PFSK-1 (cell line): ENCODE data around the gene SMAD2.

ENCODE experiments used
- FOXP2 ChIP-seq: optimal IDR thresholded peaks from 2 replicates; pipeline ENCODE3; 2011; ENCODE audit warnings: borderline replicate concordance, control low read depth, inconsistent platforms; ENCODE audit not compliant: insufficient read depth; ENCODE audit errors: extremely low read length, extremely low read depth
- POLR2AphosphoS5 ChIP-seq: IDR thresholded peaks from 2 replicates; pipeline ENCODE4 v1.6.1; 2012; ENCODE audit warnings: low read depth, mild to moderate bottlenecking, control low read depth, low read length, moderate library complexity
- SIN3A ChIP-seq: IDR thresholded peaks from 2 replicates; pipeline ENCODE4 v1.6.1; 2012; ENCODE audit warnings: mild to moderate bottlenecking, low read length, moderate library complexity, borderline replicate concordance; ENCODE audit not compliant: insufficient read depth
- TAF1 ChIP-seq: IDR thresholded peaks from 2 replicates; pipeline ENCODE4 v1.6.1; 2012; ENCODE audit warnings: low read length, control low read depth, borderline replicate concordance; ENCODE audit not compliant: insufficient read depth
- TF ChIP-seq, protein P1 (sequence below), 2 experiments: IDR thresholded peaks; 2 replicates each; pipeline versions ENCODE4 v1.6.1 to v1.8.0; 2011 to 2012; ENCODE audit warnings: low read depth in 2 of 2, low read length in 2 of 2, control low read depth in 1 of 2, inconsistent platforms in 1 of 2, mild to moderate bottlenecking in 1 of 2, moderate library complexity in 1 of 2; ENCODE audit not compliant: insufficient read depth in 1 of 2

Gene SMAD2

DNA sequence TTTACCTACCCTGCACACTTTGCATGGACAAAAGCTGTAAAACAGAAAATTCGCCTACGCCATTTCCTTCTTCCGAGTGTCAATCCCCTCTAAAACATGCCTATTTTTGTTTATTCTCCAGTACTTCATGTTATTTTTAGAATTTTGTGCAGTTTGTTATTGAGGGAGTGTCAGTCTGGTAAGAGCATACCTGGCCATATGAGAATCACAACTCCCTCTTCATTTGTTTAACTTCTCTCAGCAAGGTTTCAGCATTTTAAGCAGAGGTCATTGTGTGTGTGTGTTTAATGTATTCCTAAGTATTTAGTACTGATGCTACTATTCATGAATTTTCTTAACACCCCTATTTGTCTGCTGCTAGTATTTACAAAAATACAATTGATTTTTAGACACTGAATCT is 49.4 kb downstream of the SMAD2 start:
- TF ChIP-seq POLR2AphosphoS5 (no peak), FOXP2 (no peak), TAF1 (no peak), SIN3A (no peak)
- TF ChIP-seq, protein P1, sequence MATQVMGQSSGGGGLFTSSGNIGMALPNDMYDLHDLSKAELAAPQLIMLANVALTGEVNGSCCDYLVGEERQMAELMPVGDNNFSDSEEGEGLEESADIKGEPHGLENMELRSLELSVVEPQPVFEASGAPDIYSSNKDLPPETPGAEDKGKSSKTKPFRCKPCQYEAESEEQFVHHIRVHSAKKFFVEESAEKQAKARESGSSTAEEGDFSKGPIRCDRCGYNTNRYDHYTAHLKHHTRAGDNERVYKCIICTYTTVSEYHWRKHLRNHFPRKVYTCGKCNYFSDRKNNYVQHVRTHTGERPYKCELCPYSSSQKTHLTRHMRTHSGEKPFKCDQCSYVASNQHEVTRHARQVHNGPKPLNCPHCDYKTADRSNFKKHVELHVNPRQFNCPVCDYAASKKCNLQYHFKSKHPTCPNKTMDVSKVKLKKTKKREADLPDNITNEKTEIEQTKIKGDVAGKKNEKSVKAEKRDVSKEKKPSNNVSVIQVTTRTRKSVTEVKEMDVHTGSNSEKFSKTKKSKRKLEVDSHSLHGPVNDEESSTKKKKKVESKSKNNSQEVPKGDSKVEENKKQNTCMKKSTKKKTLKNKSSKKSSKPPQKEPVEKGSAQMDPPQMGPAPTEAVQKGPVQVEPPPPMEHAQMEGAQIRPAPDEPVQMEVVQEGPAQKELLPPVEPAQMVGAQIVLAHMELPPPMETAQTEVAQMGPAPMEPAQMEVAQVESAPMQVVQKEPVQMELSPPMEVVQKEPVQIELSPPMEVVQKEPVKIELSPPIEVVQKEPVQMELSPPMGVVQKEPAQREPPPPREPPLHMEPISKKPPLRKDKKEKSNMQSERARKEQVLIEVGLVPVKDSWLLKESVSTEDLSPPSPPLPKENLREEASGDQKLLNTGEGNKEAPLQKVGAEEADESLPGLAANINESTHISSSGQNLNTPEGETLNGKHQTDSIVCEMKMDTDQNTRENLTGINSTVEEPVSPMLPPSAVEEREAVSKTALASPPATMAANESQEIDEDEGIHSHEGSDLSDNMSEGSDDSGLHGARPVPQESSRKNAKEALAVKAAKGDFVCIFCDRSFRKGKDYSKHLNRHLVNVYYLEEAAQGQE (IDR thresholded peaks at IDR 0.05; ENCODE audit: insufficient read depth in 1 of 2, low read depth in 2 of 2, low read length in 2 of 2): no peak

DNA sequence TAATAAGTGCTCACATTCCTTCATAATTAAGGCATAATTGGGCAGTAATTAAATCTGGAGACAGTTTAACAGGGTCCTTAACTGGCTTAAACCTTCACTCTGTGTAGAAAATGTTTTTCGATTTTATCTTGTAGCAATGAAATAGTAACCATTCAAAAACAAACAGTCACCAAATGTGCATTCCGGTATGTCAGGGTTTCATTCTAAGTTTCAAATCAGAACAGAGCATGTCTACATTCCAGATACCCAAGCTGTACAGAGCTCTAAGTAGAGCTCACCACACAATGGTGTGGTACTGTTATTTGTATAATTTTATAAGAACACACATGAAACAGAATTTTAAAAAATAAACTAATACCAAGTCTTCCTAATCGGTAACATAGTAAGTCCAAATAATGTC is 52.6 kb downstream of the SMAD2 start:
- no peak for TF ChIP-seq SIN3A
- no peak for TF ChIP-seq TAF1
- TF ChIP-seq POLR2AphosphoS5: no peak
- no peak for TF ChIP-seq FOXP2
- TF ChIP-seq, protein P1 (IDR thresholded peaks at IDR 0.05; ENCODE audit: insufficient read depth in 1 of 2, low read depth in 2 of 2, low read length in 2 of 2): no peak

DNA sequence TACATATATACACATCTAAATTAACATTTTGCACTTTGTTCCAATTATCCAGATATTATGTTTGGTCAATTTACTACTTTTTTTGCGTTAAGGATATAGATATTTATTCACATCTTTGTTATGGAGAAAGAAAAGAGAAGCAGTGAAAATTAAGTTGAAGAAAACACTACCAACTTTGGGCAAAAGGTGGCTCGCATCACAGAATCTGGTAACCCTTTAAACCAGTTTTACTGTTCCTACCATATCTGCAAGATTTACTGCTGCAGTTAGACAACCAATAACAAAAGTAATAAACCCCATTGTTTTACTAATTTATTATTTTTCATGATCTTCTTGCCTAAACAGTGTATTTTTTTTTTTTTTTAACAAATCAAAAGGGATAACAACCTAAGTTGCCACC is 53.6 kb downstream of the SMAD2 start:
- TF ChIP-seq TAF1 (no peak), FOXP2 (no peak), SIN3A (no peak), POLR2AphosphoS5 (no peak)
- TF ChIP-seq, protein P1 (IDR thresholded peaks at IDR 0.05; ENCODE audit: insufficient read depth in 1 of 2, low read depth in 2 of 2, low read length in 2 of 2): no peak

DNA sequence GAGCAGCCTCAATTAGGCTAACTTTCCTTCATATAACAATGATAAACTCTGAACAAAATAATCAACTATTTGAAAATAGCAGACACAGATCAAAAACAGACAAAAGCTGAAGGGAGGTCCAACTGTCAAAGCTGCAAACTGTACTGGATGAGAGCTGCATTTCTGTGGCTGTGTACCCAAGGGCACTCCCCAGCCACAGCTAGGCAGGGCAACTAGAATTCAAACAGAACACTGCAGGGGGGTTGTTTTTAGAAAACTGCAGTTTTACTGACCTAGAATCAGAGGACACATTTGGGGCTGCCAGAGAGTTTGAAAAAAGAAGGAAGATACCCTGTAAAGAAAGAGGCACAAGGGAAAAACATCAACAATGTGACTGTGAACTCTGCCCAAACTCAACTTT is 56.8 kb downstream of the SMAD2 start:
- no peak for TF ChIP-seq POLR2AphosphoS5
- TF ChIP-seq FOXP2: no peak
- TF ChIP-seq TAF1: no peak
- TF ChIP-seq, protein P1 (IDR thresholded peaks at IDR 0.05; ENCODE audit: insufficient read depth in 1 of 2, low read depth in 2 of 2, low read length in 2 of 2): no peak
- TF ChIP-seq SIN3A: no peak

DNA sequence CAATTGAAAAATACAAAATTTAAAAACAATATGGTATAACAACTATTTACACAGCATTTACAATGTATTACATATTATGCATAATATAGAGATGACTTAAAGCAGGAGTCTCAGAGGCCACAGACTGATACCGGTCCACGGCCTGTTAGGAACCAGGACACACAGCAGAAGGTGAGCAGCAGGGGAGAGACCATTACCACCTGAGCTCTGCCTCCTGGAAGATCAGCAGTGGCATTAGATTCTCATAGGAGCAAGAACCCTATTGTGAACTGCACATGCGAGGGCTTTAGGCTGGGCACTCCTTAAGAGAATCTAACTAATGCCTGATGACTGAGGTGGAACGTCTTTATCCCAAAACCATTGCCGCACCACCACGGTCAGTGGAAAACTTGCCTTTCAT is 58.0 kb downstream of the SMAD2 start:
- no peak for TF ChIP-seq TAF1
- no peak for TF ChIP-seq FOXP2
- no peak for TF ChIP-seq POLR2AphosphoS5
- TF ChIP-seq, protein P1 (IDR thresholded peaks at IDR 0.05; ENCODE audit: insufficient read depth in 1 of 2, low read depth in 2 of 2, low read length in 2 of 2): no peak
- no peak for TF ChIP-seq SIN3A
